ENCODE results near the gene NNT.

GRCh38 chr5:43564289-43564850 is 38.6 kb upstream of the NNT start:
- no peak for TF ChIP-seq POLR2A (IDR thresholded peaks at IDR 0.05; ENCODE audit: extremely low read depth, insufficient read length)
- no peak for TF ChIP-seq CTCF (IDR thresholded peaks at IDR 0.05; ENCODE audit: low read depth, low read length)
- TF ChIP-seq MYC (IDR thresholded peaks at IDR 0.05; ENCODE audit: low read depth, low read length), result no peak
- no peak for TF ChIP-seq MAX (IDR thresholded peaks at IDR 0.05; ENCODE audit: low read depth, low read length)

All from NB4 (cell line).